Measurements from ENCODE around the gene LDAH.

The LDAH gene

DNA sequence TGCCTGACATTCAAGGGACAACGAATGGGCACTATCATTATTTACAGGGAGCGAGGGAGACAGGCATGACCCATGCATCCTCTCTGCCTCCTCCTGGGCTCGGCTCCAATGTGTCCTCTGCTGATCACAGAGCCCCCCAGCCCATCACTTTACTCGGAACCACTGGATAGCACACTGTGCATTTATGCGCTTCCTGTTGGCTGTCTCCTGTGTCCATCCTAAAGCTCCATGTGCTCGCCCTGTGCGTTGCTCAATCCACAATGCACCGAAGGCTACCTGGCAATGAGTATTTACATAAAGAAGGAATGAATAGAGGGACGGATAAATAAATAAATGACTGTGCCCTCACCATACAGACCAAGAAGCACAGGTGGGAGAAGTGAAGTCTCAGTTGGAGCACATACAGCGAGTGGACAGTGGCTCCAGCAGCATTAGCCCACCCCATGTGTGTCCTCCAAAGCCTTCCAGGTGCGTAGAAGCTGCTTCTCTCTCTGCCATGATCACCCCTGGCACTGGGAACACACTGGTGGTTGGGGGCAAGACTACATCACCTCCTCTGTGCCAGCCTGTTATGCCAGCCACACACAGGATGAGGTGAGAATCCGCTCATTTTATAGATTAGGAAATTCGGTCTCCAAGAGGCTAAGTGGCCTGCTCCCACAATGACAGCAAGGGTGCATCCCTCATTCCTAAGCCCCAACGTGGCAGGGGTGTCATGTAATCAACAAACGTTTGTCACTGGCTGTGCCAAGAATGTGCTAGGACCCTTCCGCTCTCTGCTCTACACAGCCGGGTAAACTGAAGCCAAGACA lies 158.3 kb downstream of the LDAH start:
- H3K4me3 ChIP-seq (ENCODE audit: low read depth, low read length) = no peak overlapping the region

GRCh38 chr2:20664071-20664390 lies 158.9 kb downstream of the LDAH start:
- H3K4me1 ChIP-seq (ENCODE audit: control insufficient read depth, insufficient read depth, low read length) = no peaks in the 10 kb centered on the region
- ChIA-PET POLR2A (no interaction called here), CTCF (interaction anchor here (0.6 to 6.5 kb wide), 3 partner anchors 13 to 684 kb away, joined by 3 to 147 read pairs (median 57); partner anchors contain the start of gene HS1BP3)
- H3K4me3 ChIP-seq (ENCODE audit: low read depth, low read length) = no peak overlapping the region
- H3K36me3 ChIP-seq (ENCODE audit: control insufficient read depth in 2 of 2, insufficient read depth in 1 of 2, low read length in 2 of 2) = no peaks in the 10 kb centered on the region
- no peak overlapping the region for H3K27ac ChIP-seq (ENCODE audit: extremely low read depth, low read depth, low read length)
- TF ChIP-seq ZNF19 (tag by site-specific recombination; IDR thresholded peaks at IDR 0.05; ENCODE audit: low read depth) (no peak), BCL6B (tag by site-specific recombination; IDR thresholded peaks at IDR 0.05) (no peak), SP3 (tag by site-specific recombination; IDR thresholded peaks at IDR 0.05) (no peak), INSM2 (tag by site-specific recombination; IDR thresholded peaks at IDR 0.05) (no peak), ZNF341 (tag by site-specific recombination; IDR thresholded peaks at IDR 0.05; ENCODE audit: low read depth) (no peak), ZBTB1 (tag by site-specific recombination; IDR thresholded peaks at IDR 0.05) (no peak), ZNF785 (tag by site-specific recombination; IDR thresholded peaks at IDR 0.05) (no peak), ZNF664 (tag by site-specific recombination; IDR thresholded peaks at IDR 0.05) (no peak), ZNF626 (tag by site-specific recombination; IDR thresholded peaks at IDR 0.05) (no peak), ZNF777 (tag by site-specific recombination; IDR thresholded peaks at IDR 0.05; ENCODE audit: borderline replicate concordance) (no peak), ZNF600 (tag by site-specific recombination; IDR thresholded peaks at IDR 0.05) (no peak), ZNF223 (tag by site-specific recombination; IDR thresholded peaks at IDR 0.05) (no peak), ZNF843 (tag by site-specific recombination; IDR thresholded peaks at IDR 0.05) (no peak)
- TF ChIP-seq, protein P1, sequence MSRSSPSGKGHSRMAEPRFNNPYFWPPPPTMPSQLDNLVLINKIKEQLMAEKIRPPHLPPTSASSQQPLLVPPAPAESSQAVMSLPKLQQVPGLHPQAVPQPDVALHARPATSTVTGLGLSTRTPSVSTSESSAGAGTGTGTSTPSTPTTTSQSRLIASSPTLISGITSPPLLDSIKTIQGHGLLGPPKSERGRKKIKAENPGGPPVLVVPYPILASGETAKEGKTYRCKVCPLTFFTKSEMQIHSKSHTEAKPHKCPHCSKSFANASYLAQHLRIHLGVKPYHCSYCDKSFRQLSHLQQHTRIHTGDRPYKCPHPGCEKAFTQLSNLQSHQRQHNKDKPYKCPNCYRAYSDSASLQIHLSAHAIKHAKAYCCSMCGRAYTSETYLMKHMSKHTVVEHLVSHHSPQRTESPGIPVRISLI (tag by site-specific recombination; IDR thresholded peaks at IDR 0.05) = no peak
- TF ChIP-seq, protein P2, sequence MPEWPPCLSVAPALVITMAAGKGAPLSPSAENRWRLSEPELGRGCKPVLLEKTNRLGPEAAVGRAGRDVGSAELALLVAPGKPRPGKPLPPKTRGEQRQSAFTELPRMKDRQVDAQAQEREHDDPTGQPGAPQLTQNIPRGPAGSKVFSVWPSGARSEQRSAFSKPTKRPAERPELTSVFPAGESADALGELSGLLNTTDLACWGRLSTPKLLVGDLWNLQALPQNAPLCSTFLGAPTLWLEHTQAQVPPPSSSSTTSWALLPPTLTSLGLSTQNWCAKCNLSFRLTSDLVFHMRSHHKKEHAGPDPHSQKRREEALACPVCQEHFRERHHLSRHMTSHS (tag by site-specific recombination; IDR thresholded peaks at IDR 0.05) = no peak
- TF ChIP-seq, protein P3, sequence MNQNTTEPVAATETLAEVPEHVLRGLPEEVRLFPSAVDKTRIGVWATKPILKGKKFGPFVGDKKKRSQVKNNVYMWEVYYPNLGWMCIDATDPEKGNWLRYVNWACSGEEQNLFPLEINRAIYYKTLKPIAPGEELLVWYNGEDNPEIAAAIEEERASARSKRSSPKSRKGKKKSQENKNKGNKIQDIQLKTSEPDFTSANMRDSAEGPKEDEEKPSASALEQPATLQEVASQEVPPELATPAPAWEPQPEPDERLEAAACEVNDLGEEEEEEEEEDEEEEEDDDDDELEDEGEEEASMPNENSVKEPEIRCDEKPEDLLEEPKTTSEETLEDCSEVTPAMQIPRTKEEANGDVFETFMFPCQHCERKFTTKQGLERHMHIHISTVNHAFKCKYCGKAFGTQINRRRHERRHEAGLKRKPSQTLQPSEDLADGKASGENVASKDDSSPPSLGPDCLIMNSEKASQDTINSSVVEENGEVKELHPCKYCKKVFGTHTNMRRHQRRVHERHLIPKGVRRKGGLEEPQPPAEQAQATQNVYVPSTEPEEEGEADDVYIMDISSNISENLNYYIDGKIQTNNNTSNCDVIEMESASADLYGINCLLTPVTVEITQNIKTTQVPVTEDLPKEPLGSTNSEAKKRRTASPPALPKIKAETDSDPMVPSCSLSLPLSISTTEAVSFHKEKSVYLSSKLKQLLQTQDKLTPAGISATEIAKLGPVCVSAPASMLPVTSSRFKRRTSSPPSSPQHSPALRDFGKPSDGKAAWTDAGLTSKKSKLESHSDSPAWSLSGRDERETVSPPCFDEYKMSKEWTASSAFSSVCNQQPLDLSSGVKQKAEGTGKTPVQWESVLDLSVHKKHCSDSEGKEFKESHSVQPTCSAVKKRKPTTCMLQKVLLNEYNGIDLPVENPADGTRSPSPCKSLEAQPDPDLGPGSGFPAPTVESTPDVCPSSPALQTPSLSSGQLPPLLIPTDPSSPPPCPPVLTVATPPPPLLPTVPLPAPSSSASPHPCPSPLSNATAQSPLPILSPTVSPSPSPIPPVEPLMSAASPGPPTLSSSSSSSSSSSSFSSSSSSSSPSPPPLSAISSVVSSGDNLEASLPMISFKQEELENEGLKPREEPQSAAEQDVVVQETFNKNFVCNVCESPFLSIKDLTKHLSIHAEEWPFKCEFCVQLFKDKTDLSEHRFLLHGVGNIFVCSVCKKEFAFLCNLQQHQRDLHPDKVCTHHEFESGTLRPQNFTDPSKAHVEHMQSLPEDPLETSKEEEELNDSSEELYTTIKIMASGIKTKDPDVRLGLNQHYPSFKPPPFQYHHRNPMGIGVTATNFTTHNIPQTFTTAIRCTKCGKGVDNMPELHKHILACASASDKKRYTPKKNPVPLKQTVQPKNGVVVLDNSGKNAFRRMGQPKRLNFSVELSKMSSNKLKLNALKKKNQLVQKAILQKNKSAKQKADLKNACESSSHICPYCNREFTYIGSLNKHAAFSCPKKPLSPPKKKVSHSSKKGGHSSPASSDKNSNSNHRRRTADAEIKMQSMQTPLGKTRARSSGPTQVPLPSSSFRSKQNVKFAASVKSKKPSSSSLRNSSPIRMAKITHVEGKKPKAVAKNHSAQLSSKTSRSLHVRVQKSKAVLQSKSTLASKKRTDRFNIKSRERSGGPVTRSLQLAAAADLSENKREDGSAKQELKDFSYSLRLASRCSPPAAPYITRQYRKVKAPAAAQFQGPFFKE (tag by site-specific recombination; IDR thresholded peaks at IDR 0.05; ENCODE audit: borderline replicate concordance) = no peak
- H3K9me3 ChIP-seq (ENCODE audit: control insufficient read depth, insufficient read depth, low read depth, low read length) = no peaks in the 10 kb centered on the region

More for the DNA sequence above, 158.3 kb downstream of the LDAH start:
- H3K9me3 ChIP-seq (ENCODE audit: control insufficient read depth, insufficient read depth, low read depth, low read length) = no peaks in the 10 kb centered on the region
- TF ChIP-seq ZBTB8A (tag by site-specific recombination; IDR thresholded peaks at IDR 0.05) (no peak), ZNF639 (tag by site-specific recombination; IDR thresholded peaks at IDR 0.05) (no peak), ZNF341 (tag by site-specific recombination; IDR thresholded peaks at IDR 0.05; ENCODE audit: low read depth) (0 out of 2 replicates have a peak, but pooled peaks have one; percentile 16), KLF7 (tag by site-specific recombination; IDR thresholded peaks at IDR 0.05; ENCODE audit: borderline replicate concordance) (no peak), ZNF248 (tag by site-specific recombination; IDR thresholded peaks at IDR 0.05) (no peak)
- CTCF ChIA-PET = interaction anchor here (0.6 to 6.5 kb wide), 3 partner anchors 14 to 684 kb away, joined by 3 to 147 read pairs (median 57); partner anchors contain the start of gene HS1BP3
- H3K27ac ChIP-seq (ENCODE audit: extremely low read depth, low read depth, low read length) = no peak overlapping the region
- no peaks in the 10 kb centered on the region for H3K4me1 ChIP-seq (ENCODE audit: control insufficient read depth, insufficient read depth, low read length)
- POLR2A ChIA-PET = interaction anchor here (0.6 kb wide), 1 partner anchor 89 kb away, joined by 3 read pairs; no protein-coding TSS in a partner anchor
- peaks cover 0 to 3% of the 10 kb centered on the region in 2 experiments; a peak in 1 of 3 replicates for H3K36me3 ChIP-seq (ENCODE audit: control insufficient read depth in 2 of 2, insufficient read depth in 1 of 2, low read length in 2 of 2)
